GM23248 (cell line): Measurements from ENCODE around the gene PTPRE.

Experiments used
- EZH2 ChIP-seq: fragments of 200-600 bp; sonication (generic); IDR thresholded peaks from 2 replicates; pipeline ENCODE4 v1.6.1; 2018; ENCODE audit warnings: antibody characterized with exemption, mild to moderate bottlenecking; ENCODE audit not compliant: insufficient read depth, poor library complexity, severe bottlenecking
- EZH2phosphoT487 ChIP-seq: fragments of 200-600 bp; sonication (generic); IDR thresholded peaks from 2 replicates; pipeline ENCODE4 v1.6.1; 2018; ENCODE audit warnings: antibody characterized with exemption, moderate library complexity, mild to moderate bottlenecking, low read depth; ENCODE audit not compliant: insufficient read depth

- TF ChIP-seq EZH2 (no peak), EZH2phosphoT487 (no peak)
Measured at GRCh38 chr10:127911867-127912257, 5.0 kb downstream of the PTPRE start.
